Measurements from ENCODE around the gene TPD52L1.

TPD52L1 gene

DNA sequence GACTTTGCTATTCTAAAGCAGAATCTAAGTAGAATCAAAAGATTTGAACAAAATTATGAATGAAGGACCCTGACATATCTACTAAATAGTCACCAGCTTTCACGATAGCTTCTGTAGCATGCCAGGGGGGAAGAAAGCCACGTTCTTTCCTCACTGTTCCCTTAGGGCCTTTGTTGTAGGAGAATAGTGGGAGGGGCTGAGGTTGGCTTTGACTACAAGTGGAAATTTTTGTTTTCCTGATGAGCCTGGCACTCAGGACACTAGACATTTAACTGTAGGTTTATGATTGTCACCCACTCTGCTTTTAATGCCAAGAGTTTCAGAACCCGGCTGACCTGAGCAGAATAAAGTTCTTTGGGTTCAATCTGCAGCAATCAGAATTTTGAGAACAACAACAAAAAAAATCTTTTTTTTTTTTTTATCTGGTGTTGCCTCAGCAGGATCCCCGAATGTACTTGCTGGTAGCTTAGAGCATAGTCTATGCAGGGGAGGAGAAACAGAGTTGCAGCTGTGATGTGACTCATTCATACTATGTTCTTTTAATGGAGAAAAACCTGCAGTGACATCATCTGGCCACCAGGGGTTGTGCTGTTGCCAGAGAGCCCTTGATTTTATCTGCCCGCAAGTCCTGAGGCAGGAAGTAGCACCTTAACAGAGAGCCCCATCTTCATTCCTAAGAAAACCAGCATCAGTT is 38.5 kb downstream of the TPD52L1 start:
- Mint-ChIP-seq H3K4me3 (no peak overlapping the region), H3K9me3 (no peaks in the 10 kb centered on the region), H3K27ac (no peak overlapping the region), H3K27me3 (ENCODE audit: low read depth, poor library complexity) (peaks cover 2% of the 10 kb centered on the region), H3K36me3 (ENCODE audit: low read depth) (no peaks in the 10 kb centered on the region), H3K4me1 (peaks cover 16% of the 10 kb centered on the region)
- peak; percentile 36 for DNase-seq
- TF ChIP-seq, protein P1, sequence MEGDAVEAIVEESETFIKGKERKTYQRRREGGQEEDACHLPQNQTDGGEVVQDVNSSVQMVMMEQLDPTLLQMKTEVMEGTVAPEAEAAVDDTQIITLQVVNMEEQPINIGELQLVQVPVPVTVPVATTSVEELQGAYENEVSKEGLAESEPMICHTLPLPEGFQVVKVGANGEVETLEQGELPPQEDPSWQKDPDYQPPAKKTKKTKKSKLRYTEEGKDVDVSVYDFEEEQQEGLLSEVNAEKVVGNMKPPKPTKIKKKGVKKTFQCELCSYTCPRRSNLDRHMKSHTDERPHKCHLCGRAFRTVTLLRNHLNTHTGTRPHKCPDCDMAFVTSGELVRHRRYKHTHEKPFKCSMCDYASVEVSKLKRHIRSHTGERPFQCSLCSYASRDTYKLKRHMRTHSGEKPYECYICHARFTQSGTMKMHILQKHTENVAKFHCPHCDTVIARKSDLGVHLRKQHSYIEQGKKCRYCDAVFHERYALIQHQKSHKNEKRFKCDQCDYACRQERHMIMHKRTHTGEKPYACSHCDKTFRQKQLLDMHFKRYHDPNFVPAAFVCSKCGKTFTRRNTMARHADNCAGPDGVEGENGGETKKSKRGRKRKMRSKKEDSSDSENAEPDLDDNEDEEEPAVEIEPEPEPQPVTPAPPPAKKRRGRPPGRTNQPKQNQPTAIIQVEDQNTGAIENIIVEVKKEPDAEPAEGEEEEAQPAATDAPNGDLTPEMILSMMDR (IDR thresholded peaks at IDR 0.05): peak; percentile 63

DNA sequence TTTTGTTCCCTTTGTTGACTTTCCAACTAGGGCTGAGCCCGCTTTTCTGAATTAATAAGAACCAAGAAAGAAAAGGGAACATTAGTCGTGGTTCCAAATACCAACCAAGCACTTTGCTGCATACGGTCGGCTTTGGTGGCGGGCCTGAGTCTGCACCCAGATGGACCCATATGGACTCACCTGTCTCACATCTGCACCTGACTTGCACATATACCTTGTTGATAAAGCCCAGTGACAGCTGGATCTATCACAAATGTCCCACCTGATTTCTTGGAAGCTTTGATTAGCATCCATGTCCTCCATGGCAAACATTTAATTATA is 39.0 kb downstream of the TPD52L1 start:
- Mint-ChIP-seq H3K27ac (no peak overlapping the region), H3K9me3 (no peaks in the 10 kb centered on the region), H3K36me3 (ENCODE audit: low read depth) (no peaks in the 10 kb centered on the region), H3K27me3 (ENCODE audit: low read depth, poor library complexity) (peaks cover 2% of the 10 kb centered on the region), H3K4me1 (peaks cover 22% of the 10 kb centered on the region), H3K4me3 (no peak overlapping the region)
- no peak for DNase-seq
- TF ChIP-seq, protein P1 (IDR thresholded peaks at IDR 0.05): no peak

DNA sequence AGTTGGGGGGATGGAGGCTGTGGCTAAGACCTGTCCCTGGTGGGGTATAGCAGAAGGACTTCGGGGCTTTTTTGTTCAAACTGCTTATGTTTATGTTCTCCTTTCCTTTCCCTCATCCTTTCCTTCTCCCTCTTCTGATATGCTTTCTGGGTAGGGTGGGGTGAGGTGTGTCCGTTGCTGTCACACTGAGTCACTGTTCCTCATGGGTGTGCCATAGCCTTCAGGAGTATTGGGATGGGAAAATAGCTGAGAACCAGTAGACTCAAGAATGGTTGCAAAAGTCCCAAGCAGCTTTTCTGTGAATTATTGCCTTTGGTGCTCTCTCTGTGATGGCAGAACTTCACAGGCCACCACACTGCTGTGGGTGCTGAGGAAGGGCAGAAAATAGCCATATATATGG is 39.6 kb downstream of the TPD52L1 start:
- no peak overlapping the region for H3K27ac Mint-ChIP-seq
- H3K36me3 Mint-ChIP-seq (ENCODE audit: low read depth): no peaks in the 10 kb centered on the region
- H3K9me3 Mint-ChIP-seq: no peaks in the 10 kb centered on the region
- H3K4me3 Mint-ChIP-seq: no peak overlapping the region
- peaks cover 2% of the 10 kb centered on the region for H3K27me3 Mint-ChIP-seq (ENCODE audit: low read depth, poor library complexity)
- H3K4me1 Mint-ChIP-seq: peaks cover 28% of the 10 kb centered on the region
- no peak for DNase-seq
- TF ChIP-seq, protein P1 (IDR thresholded peaks at IDR 0.05): no peak

DNA sequence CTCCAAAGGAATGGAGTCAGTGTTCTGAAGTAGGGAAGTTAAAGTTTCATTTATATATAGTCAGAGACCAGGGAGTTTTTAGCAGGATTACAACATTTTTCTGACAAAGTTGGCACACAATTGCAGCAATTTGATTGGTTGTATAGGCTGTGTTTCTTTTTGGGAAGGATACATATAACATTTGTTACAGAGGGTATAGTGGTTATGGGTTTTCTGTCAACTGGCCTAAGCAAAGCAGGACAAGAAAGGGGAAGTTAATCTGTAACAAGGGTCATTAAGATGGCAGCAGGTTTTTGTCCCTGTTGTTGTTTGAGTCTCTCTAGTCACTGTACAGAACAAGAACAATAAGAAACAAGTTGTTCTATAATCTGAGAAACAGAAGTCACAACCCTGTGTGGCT is 41.4 kb downstream of the TPD52L1 start:
- H3K4me3 Mint-ChIP-seq: no peak overlapping the region

DNA sequence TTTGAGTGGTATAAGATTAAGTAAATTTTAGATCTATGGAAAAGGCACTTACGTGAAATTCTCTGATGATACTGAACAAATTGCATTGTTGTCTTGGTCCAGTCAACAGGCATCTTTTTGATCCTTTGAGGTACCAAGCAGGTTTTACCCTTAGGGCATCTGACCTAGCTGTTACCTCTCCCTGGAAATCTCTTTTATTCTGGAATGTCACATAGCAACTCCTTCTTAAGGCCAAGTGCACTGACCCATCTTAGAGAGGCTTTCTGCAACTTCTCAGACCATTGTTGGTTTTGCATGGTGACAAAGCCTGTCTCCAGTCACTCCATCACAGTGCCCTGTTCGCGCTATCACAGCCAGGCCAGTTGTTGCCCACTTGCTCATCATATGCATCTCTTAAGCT is 42.0 kb downstream of the TPD52L1 start:
- H3K27me3 Mint-ChIP-seq (ENCODE audit: low read depth, poor library complexity): peaks cover 2% of the 10 kb centered on the region
- H3K4me3 Mint-ChIP-seq: no peak overlapping the region
- no peak overlapping the region for H3K27ac Mint-ChIP-seq
- no peak for DNase-seq
- H3K36me3 Mint-ChIP-seq (ENCODE audit: low read depth): no peaks in the 10 kb centered on the region
- H3K4me1 Mint-ChIP-seq: peaks cover 33% of the 10 kb centered on the region
- H3K9me3 Mint-ChIP-seq: no peaks in the 10 kb centered on the region
- TF ChIP-seq, protein P1 (IDR thresholded peaks at IDR 0.05): no peak

More for the DNA sequence above, 41.4 kb downstream of the TPD52L1 start:
- TF ChIP-seq, protein P1 (IDR thresholded peaks at IDR 0.05): no peak
- peaks cover 2% of the 10 kb centered on the region for H3K27me3 Mint-ChIP-seq (ENCODE audit: low read depth, poor library complexity)
- DNase-seq: no peak
- no peaks in the 10 kb centered on the region for H3K9me3 Mint-ChIP-seq
- no peaks in the 10 kb centered on the region for H3K36me3 Mint-ChIP-seq (ENCODE audit: low read depth)
- H3K4me1 Mint-ChIP-seq: peaks cover 33% of the 10 kb centered on the region
- no peak overlapping the region for H3K27ac Mint-ChIP-seq

DNA sequence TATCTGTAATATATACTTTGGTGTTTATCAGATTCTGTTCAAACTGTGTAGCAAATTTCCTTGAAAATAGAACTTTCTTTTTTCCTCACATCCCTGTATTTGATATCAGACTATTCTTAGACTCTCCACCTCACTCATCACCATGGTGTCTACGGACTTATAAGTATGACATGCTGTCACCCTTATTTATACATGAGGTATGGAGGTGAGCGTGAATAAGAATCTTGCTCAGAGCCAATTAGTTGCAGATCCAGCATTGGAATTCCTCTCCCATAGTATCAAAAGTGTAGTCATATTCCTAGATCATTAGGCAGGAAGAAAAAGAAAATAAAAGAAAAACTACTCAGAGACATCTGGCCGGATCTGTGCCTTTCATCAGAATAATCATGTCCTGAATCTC is 43.0 kb downstream of the TPD52L1 start:
- Mint-ChIP-seq H3K9me3 (no peaks in the 10 kb centered on the region), H3K27me3 (ENCODE audit: low read depth, poor library complexity) (peaks cover 2% of the 10 kb centered on the region), H3K4me3 (no peak overlapping the region), H3K27ac (no peak overlapping the region), H3K36me3 (ENCODE audit: low read depth) (no peaks in the 10 kb centered on the region), H3K4me1 (peaks cover 33% of the 10 kb centered on the region)
- no peak for DNase-seq
- TF ChIP-seq, protein P1 (IDR thresholded peaks at IDR 0.05): no peak

Data from nephron progenitor cell (in vitro differentiated cells).